GM18502 (cell line): ENCODE results near the gene SNRPF.
A peak's percentile ranks its signal among the peaks of the same experiment; 100 is the strongest.
"Not testable (repeated sequence)": the region's sequence is repeated elsewhere in the genome, so short reads cannot be mapped to it uniquely, and the experiment has no call there.

Source experiments
- ATAC-seq: cut with Tn5 transposase; IDR thresholded peaks from one replicate; pipeline ENCODE4 v1.9.1; 2021; ENCODE audit warnings: mild to moderate bottlenecking; ENCODE audit not compliant: unreplicated experiment, poor library complexity

The SNRPF gene

GRCh38 chr12:95858451-95859343 lies at the start of gene SNRPF:
SNRPF (plus strand) TSS chr12:95858952; CDS start chr12:95859074, 122 bp downstream.
- ATAC-seq: peak; percentile 99

DNA sequence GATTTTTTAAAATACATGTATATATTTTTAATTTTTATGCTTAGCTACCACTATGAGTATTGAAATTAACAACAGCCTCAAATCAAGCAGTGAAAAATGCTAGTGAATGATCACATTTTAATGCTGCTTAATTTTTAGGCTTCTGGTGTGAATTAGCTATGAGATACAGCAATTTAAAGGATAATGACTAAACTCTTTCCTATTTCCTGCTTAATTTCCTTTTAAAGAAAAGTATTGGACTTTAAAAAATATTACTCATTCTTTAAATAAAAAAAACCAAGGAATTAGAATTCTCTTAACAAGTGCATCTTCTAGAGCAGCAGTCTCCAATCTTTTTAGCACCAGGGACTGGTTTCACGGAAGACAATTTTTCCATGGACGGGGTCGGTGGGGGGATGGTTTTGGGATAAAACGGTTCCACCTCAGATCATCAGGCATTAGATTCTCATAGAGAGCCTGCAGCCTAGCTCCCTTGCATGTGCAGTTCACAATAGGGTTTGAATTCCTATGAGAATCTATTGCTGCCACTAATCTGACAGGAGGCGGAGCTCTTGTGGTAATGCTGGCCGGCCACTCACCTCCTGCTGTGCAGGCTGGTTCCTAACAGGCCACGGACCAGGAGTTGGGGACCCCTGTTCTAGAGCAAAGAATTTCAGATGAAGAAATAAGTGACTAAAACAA lies 49.6 kb upstream of the SNRPF start:
- no peak for ATAC-seq

DNA sequence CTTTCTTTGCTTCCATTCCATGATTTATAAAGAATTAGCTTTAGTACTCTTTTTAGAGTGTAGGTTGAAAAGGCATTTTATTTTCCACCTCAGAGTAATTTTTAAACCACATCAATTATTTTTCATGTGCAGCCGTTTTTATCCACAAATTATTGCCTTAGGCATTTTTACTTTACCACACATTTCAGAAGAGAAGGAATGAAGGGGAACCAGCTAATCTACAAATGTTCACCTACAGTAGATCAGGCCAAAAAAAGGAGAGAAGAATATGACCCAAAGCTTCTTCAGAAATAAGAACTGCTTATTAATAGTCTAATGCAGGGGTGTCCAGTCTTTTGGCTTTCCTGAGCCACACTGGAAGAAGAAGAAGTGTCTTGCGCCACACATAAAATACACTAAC lies 48.3 kb upstream of the SNRPF start:
- ATAC-seq: no peak

GRCh38 chr12:95812155-95812554 lies 46.6 kb upstream of the SNRPF start:
- not testable (repeated sequence) for ATAC-seq

DNA sequence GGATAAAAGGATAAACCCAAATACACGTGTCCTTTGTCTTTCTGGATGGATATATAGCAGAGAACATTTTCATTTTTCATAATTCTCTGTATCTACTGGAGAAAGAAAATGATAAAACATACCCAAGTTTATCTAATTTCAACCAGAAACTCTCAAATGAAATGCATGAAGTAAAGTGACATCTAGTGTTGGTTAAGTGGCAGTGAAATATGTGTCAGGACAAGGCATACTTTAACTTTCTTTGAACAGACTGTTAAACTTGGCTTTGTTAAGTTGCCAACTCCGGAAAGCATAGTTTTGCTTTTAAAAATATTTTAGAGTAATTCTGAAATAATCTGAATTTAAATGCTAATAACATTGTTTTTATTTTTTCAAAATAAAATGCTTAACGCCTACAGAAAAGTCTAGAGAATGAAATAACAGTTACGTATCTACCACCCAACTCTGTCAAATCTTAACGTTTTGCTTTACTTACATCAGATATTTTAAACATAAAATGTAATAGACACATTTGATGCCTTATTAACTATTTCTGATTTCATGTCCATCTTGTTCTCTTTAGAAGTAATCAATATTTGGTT lies 43.0 kb upstream of the SNRPF start:
- no peak for ATAC-seq

DNA sequence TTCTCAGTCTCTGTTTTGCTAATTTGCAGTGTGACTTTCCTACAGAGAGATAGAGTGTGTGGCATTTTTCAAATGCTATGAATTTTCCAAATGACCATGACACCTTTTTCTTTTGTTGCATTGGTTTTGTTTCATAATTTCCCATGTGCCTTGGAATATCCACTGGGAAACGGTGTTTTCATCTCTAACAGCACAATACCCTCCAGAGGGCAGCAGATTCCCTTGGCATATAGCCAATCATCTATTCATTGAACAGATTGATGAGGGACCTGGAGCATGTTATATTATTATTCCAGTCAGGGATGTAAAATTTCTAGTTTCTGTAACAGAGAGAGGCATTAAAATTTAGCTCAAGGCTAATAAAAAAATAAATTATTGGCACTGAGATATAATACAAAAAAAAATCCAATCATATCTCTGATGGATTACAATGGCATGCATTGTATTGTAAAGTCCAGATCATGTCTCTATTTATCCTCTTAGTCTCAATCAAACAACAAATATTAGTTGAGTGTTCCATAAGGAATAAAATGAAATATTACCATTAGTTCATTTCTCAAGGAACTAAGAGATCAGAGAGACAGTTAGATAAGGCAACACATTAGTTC lies 38.6 kb upstream of the SNRPF start:
- no peak for ATAC-seq

- no peak for ATAC-seq
Measured at GRCh38 chr12:95829395-95829794, 29.4 kb upstream of the SNRPF start.

DNA sequence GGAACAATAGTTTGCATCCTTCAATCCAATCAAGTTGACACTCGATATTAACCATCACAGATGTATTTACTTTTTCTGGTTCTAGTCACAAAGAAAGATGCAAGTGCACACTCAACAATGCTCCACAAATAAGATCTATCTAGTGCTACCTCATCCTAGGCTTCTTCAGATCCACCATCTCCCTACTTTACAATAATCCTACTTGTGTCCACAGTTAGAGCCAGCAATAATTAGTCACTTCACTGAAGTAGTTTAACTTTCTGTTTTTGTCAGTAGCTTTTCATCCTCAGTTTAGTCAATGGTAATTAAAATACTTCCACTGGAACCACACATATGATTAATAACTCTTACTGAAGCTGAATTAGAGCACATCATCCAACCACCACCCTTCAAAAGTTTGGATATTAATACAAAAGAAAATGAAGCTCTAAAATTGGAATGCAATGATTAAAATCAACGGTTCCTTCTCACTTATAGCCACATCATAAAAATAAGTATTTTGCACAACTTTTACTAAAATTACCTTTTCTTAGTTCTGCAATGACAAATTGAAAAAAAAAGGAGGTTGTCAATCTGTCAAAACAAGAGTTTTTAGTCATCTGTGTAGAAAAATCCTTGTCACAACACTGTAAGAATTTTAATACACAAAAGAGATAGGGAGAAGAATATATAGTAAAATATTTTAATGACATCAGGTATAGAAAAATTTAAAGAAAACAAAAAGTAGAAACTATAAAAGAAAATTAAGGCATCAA lies 28.2 kb upstream of the SNRPF start:
- ATAC-seq: no peak

DNA sequence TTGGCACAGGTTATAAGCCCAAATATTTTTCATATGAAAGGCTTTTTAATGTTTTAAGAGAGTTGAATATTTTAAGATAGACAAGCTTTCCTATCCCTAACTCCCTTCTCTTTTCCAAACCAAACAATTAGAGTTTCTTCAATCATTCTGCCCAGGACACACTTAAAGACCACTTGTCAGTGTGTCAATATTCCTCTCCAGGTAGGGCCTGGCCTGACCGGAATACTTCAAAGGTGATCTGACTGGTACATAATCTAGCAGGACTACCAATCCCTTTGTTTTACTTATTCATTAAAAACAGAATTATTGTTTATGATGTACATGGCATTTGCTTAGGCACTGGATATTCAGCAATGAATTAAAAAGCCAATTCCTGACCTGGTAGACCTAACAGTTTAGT lies 24.2 kb upstream of the SNRPF start:
- ATAC-seq: no peak

DNA sequence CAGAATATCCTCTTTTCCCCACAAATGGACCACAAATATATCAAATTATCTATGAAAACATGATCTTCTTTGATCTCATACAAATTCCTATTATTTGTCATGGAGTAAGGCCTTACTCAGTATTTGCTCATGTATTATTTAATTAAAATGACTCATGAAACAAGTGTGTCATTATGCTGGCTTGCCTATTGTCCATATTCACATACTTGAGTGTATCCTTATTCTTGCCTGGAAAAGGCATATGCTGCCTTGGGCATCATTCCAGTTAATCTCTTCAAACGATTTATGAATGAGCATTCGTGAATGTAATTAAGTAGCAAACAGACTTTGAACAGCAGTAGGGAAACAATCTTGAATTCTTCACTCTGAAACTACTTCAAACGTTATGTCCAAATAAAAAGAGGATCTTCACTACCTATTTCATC lies 22.6 kb upstream of the SNRPF start:
- no peak for ATAC-seq

- no peak for ATAC-seq
Measured at GRCh38 chr12:95836630-95837239, 22.0 kb upstream of the SNRPF start.

DNA sequence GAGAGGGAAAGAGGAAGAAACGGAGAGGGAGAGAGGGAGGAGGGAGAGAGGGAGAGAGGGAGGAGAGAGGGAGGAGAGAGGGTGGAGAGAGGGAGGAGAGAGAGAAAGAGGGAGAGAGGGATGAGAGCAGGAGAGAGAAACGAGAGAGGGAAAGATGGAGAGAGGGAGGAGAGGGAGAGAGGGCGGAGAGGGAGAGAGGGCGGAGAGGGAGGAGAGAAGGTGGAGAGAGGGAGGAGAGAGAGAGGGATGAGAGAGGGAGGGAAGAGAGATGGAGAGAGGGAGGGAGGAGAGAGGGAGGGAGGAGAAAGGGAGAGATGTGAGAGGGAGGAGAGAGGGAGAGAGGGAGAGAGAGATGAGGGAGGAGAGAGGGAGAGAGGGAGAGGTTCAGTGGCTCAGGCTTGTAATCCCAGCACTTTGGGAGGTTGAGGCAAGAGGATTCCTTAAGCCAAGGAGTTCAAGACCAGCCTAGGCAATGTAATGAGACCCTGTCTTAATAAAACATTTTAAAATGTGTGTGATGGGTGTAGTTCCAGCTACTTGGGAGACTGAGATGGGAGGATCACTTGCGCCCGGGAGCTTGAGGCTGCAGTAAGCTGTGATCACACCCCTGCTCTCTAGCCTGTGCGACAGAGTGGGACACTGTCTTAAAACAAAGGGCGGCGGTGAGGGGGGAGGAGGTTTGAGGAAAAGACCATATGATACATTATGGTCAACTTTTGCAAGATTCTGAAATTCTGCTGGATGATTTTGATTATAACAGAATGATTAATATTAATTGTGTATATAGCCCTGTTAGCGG lies 21.3 kb upstream of the SNRPF start:
- no peak for ATAC-seq

- ATAC-seq: no peak
Measured at GRCh38 chr12:95838125-95838524, 20.6 kb upstream of the SNRPF start.

DNA sequence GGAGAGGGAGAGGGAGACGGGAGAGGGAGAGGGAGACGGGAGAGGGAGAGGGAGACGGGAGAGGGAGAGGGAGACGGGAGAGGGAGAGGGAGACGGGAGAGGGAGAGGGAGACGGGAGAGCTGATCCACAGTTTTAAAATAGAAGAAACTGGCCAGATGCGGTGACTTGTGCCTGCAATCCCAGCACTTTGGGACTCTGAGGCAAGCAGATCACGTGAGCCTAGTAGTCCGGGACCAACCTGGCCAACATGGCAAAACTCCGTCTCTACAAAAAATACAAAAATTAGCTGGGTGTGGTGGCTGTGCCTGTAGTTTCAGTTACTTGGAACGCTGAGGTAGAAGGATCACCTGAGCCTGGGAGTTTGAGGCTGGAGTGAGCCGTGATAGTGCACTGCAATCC lies 16.3 kb upstream of the SNRPF start:
- not testable (repeated sequence) for ATAC-seq

DNA sequence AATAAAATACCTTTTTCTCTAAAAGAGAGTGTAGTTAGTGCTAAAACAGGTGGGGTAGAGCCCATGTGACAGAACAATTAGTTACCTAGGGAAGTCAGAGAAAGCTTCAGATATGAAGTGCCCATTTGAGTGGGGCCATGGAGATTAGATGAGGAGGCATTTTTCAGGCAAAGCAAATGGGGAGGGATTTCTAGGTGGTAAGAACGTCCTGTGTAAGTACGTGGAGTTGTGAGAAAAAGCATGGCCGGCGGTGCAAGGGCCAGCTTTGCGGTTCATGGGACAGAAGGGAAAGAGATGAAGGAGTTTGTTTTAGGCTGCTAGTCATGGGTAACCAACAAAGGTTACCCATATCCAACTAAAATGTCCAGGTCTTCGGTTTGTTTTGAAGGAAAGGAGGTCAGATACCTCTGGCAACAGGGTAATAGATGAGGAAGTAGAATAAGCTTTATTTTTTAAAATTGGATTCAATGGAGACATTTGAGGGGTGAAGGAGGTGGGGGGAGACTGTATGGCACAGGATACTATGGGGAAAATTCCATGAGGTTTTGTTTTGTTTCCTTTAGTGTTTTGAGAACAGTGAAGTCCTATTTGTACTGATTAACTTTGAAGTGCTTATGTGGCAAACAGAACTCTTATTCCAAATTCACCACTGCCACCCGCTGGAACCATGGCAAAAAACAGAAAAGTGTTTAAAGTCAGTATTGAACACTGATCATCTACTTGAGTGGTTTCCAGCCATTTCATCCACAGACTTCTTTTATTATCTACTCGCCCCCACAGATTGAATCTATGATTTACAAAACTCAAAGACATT lies 10.0 kb upstream of the SNRPF start:
- no peak for ATAC-seq

DNA sequence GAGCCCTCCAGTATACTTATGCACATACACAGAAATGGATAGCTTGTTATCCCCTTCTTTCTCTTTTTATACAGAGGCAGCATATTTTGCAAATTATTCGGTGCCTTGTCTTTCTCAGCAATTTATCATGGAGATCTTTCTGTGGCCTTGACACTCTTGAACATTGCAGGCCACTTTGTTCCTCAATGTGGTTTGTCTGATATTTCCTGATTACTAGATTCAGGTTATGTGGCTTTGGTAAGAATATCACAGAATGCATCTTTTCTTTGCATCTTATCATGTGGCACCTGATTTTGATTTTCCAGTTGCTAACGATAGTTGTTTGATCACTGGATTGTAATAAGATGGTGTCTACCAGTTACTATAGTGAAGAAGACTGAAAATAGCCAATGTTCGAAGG lies 7.1 kb upstream of the SNRPF start:
- ATAC-seq: no peak

DNA sequence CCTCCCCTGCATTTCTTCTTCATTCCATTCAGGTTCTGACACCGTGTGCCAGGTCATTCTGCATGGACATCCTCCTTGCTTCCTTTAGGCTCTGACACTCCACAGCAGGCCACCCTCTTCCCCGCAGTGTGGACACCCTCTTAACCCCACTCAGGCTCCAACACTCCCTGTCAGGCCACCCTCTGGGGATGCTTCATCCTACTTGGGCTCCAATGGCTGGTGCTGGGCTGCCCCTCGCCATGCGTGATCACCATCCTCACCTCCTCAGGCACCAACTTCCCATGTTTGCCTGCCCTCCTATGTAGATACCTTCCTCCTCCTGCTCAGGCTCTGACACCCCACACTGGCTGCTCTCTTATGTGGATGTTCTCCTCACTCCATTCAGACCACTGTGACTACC lies 6.6 kb upstream of the SNRPF start:
- no peak for ATAC-seq

DNA sequence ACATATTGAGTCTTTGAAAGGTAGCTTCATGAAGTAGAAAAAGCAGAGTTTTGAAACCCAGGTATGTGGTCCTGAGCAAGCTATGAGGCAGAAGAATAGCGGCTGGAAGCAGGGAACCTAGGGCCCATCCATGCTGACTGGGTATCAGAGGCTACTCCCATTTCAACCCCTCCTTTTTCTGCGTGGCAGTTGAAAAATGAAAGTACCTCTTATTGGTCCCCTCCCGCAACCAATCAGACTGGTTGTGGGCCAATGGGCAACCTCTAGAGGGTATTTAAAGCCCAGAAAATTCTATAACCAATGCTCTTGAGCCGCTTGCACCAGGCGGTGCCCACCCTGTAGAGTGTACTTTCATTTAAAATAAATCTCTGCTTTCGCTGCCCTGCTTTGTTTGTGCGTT lies 1.6 kb upstream of the SNRPF start:
- ATAC-seq: no peak
